NOMO-1 treated with dmso at 0.1 percent for 144 hours (cell line): ENCODE results near the gene RNF8.
A peak's percentile ranks its signal among the peaks of the same experiment; 100 is the strongest.
"Not testable (repeated sequence)": the region's sequence is repeated elsewhere in the genome, so short reads cannot be mapped to it uniquely, and the experiment has no call there.

Experiments used
- DNase-seq: peaks from one replicate; lab custom pipeline; 2025; ENCODE audit not compliant: unreplicated experiment; lab: John Stamatoyannopoulos, UW

RNF8 gene

DNA sequence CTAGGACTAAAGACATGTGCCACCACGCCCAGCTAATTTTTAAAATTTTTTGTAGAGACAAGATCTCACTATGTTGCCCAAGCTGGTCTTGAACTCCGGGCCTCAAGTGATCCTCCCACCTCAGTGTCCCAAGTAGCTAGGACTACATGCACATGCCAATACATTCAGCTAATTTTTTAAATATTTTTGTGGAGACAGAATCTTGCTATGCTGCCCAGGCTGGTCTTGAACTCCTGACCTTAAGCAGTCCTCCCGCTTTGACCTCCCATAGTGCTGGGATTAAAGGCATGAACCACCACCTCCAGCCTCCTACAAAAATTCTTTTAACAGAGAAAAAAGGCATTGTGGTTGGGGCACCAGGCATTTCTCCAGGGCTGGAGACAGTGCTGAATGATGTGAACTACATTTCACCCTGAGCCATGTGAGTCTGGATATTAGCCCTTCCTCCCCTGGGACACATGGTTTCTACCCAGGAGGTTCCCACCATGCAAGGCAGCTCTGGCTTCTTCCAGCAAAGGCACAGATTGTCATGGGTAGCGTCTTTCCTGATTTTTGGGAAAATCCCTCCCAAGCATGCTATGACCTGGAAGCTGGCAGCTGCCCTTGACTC lies 42.9 kb downstream of the RNF8 start:
- DNase-seq = no peak

GRCh38 chr6:37399131-37399530 lies 45.3 kb downstream of the RNF8 start:
- no peak for DNase-seq

DNA sequence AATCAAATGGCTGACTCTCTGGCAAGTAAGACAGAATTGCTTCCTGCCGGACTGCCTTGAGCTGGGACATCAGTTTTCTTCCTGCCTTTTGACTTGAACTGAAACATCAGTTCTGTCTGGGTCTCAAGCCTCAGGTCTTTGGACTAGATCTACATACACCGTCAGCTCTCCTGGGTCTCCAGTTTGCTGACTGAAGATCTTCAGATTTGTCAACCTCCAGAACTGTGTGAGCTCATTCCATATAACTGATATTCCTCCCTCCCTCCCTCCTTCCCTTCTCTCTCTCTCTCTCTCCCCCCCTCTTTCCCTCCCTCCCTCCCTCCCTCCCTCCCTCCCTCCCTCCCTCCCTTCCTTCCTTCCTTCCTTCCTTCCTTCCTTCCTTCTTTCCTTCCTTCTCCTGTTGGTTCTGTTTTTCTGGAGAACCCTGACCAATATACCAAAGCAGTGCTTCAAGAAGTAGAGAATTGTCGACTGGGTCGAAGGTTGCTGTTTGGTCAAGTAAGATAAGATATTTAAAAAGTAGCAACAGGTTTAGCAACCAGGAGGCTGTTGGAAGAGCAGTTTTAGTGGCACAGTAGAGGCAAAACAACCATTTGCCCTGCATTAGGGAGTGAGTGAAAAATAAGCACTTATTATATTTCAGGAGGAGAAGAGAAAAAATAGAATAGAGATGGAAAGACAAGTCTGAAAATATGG lies 46.2 kb downstream of the RNF8 start:
- DNase-seq = no peak

DNA sequence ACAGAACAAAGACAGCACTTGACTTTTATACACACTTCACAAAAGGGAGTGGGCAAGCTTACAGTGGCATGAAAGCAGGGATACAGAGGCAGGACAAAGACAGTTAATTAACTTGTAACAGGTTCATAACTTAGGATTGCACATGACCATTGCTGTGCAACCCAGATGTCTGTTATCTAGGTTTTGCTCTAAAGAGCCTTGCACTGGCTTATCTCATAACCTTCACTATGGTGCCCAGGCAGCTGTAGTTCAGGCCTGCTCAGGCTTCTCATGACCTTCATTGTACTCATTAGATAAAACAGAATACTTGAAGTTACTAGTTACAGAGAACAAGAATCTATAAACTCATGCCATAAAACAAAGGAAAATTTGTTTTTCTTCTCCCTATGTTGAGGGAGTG lies 47.9 kb downstream of the RNF8 start:
- not testable (repeated sequence) for DNase-seq

- no peak for DNase-seq
Observed at GRCh38 chr6:37406726-37407341, 53.1 kb downstream of the RNF8 start.

GRCh38 chr6:37407948-37408347 lies 54.2 kb downstream of the RNF8 start:
- DNase-seq = no peak

- no peak for DNase-seq
Observed at GRCh38 chr6:37409501-37409900, 55.7 kb downstream of the RNF8 start.

- no peak for DNase-seq
Observed at GRCh38 chr6:37417393-37417792, 63.6 kb downstream of the RNF8 start.

DNA sequence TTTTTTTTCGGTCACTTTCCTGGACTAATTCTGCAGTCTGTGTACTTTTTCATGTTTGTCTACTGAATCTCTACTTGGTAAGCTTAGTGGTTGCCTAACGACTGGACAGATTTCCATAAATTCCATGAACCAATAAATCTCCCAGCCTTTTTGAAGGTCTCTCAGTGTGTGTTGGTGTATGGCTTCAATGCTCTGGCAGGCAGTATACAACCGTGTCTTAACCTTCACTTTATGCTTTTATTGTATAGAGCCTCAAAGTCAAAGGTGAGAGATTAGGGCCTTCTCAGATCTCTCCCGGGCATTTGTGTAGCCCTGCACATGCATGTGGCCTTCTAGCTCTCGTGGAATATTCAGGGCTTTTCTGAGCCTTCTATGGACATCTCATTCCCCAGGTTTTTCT lies 64.9 kb downstream of the RNF8 start:
- DNase-seq = no peak

DNA sequence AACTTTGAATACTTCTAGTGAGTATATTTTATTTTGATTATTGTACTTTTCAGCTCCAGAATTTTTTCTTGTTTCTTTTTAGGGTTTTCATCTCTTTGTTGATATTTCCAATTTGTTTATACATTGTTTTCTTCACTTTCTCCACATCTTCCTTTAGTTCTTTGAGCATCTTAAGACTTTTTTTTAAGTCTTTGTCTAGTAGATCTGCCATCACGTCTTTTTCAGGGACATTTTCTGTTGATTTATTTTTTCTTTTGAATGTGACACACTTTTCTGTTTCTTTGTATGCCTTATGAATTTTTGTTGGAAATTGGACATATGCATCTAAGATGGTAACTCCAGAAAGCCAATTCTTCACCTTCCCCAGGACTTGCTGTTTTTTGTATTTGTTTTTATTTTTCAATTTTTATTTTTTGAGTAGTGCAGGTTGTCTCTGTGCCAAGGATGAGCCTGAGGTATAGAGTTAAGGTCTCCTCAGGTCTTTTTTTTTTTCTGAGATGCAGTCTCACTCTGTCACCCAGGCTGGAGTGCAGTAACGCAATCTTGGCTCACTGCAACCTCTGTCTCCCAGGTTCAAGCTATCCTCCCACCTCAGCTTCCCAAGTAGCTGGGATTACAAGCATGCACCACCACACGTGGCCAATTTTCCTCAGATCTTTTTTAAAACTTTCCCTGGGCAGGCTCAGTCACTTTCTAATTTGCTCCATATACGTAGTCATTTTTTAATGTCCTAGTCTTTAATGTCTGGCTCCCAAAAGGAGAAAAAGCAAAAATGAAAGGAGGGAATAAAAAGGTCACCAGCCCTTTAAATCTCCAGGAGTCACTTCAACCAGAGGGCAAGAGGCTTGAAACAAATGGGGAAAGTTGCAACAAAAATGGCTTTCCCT lies 72.5 kb downstream of the RNF8 start:
- no peak for DNase-seq

DNA sequence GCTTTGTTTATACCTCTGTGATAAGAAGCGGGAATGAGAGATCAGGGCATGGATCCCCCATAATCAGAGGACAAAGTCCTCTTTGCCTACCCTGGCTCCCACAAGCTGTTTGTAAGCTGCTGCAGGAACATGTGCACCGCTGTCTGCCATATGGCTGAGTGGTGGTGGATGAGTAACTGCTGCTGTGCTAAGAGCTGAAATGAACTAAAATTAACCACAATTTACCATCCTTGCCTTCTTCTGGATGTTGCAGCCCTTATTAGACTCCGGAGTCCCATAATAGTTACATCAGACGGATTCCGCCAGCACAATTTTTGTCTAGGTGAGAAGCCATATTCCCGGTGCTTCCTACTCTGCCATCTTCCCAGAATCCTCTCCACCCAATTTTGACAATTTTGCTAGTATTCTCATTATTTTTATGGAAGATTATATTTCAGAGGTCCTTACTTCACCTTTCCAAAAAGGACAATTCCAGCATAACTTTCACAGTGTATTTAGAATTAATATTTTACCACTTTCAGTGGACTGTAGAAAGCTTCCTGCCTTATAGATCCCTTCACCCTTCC lies 73.2 kb downstream of the RNF8 start:
- DNase-seq = no peak

GRCh38 chr6:37429352-37429750 lies 75.6 kb downstream of the RNF8 start:
- no peak for DNase-seq

GRCh38 chr6:37432590-37432915 lies 78.8 kb downstream of the RNF8 start:
- no peak for DNase-seq

GRCh38 chr6:37432916-37433656 lies 79.3 kb downstream of the RNF8 start, which contains the start of gene CMTR1:
CMTR1 (plus strand) TSS chr6:37433221; CDS start chr6:37435630, 2,409 bp downstream.
- peak; percentile 96 for DNase-seq

GRCh38 chr6:37433657-37434271 lies 80.0 kb downstream of the RNF8 start:
- DNase-seq = peak; percentile 28

DNA sequence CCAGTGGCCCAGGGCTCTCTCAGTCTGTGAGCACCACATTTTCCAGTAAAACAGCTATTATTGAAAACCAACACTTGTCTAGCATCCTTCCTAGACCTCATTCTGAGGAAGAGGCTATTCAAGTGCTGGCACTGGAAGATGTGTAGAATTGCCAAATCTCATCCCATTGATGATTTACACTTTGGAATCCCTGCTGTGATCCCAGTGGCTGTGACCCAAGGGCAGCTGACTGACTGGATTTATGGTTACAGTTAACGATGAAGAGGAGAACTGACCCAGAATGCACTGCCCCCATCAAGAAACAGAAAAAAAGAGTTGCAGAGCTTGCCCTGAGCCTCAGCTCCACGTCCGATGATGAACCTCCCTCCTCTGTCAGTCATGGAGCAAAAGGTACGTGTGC lies 81.6 kb downstream of the RNF8 start:
- DNase-seq = no peak

GRCh38 chr6:37435816-37436215 lies 82.0 kb downstream of the RNF8 start:
- no peak for DNase-seq

- DNase-seq = no peak
Observed at GRCh38 chr6:37438930-37439329, 85.1 kb downstream of the RNF8 start.

GRCh38 chr6:37441651-37442050 lies 87.9 kb downstream of the RNF8 start:
- DNase-seq = no peak
